Measurements from ENCODE around the gene SNED1.
"Not testable (repeated sequence)": the region's sequence is repeated elsewhere in the genome, so short reads cannot be mapped to it uniquely, and the experiment has no call there.

SNED1 gene

GRCh38 chr2:240972636-240973521, 25.5 kb upstream of the SNED1 start:
- DNase-seq (ENCODE audit: low spot score), result peak; percentile 88

GRCh38 chr2:240974771-240975572, 23.4 kb upstream of the SNED1 start:
- peak; percentile 29 for DNase-seq (ENCODE audit: low spot score)

GRCh38 chr2:240975903-240976302, 22.5 kb upstream of the SNED1 start:
- DNase-seq (ENCODE audit: low spot score), result not testable (repeated sequence)

- peak; percentile 52 for DNase-seq (ENCODE audit: low spot score)
These were observed 17.1 kb upstream of the SNED1 start for GRCh38 chr2:240981280-240981679.

GRCh38 chr2:240981871-240982800, 16.3 kb upstream of the SNED1 start:
- DNase-seq (ENCODE audit: low spot score), result no peak

- DNase-seq (ENCODE audit: low spot score), result no peak
These were observed 15.6 kb upstream of the SNED1 start for GRCh38 chr2:240982821-240983281.

- no peak for DNase-seq (ENCODE audit: low spot score)
These were observed 14.9 kb upstream of the SNED1 start for GRCh38 chr2:240983361-240983995.

- DNase-seq (ENCODE audit: low spot score), result no peak
These were observed 14.4 kb upstream of the SNED1 start for GRCh38 chr2:240983996-240984498.

GRCh38 chr2:240985881-240986786, 12.3 kb upstream of the SNED1 start:
- DNase-seq (ENCODE audit: low spot score), result no peak

- peak; percentile 48 for DNase-seq (ENCODE audit: low spot score)
These were observed 11.5 kb upstream of the SNED1 start for GRCh38 chr2:240986787-240987411.

GRCh38 chr2:240987588-240987987, 10.8 kb upstream of the SNED1 start:
- DNase-seq (ENCODE audit: low spot score), result no peak

GRCh38 chr2:240988146-240988545, 10.3 kb upstream of the SNED1 start:
- no peak for DNase-seq (ENCODE audit: low spot score)

- no peak for DNase-seq (ENCODE audit: low spot score)
These were observed 9.7 kb upstream of the SNED1 start for GRCh38 chr2:240988571-240989271.

GRCh38 chr2:240989451-240990265, 8.8 kb upstream of the SNED1 start:
- DNase-seq (ENCODE audit: low spot score), result peak; percentile 38

- DNase-seq (ENCODE audit: low spot score), result no peak
These were observed 8.2 kb upstream of the SNED1 start for GRCh38 chr2:240990266-240990529.

- DNase-seq (ENCODE audit: low spot score), result no peak
These were observed 7.6 kb upstream of the SNED1 start for GRCh38 chr2:240990726-240991377.

- peak; percentile 84 for DNase-seq (ENCODE audit: low spot score)
These were observed 6.8 kb upstream of the SNED1 start for GRCh38 chr2:240991378-240992263.
